Large intestine (tissue), 3 donors: Measurements from ENCODE around the gene GAB2. TPM values are rescaled to one million over a fixed set of nuclear protein-coding genes. Genes with fewer than 3 reads are reported as not detected.

Experiments
- DNase-seq, 2 donors: peaks; one replicate each; pipeline versions ENCODE4 v3.0.0 to v3.0.0-alpha.2; 2013
- H3K27ac ChIP-seq: one replicate; pipeline ENCODE4 v1.5.1; 2013; ENCODE audit warnings: low read length
- H3K27me3 ChIP-seq: 2 replicates; pipeline ENCODE4 v1.6.1; 2013; ENCODE audit warnings: low read length; ENCODE audit not compliant: control insufficient read depth, insufficient read depth
- H3K36me3 ChIP-seq: 2 replicates; pipeline ENCODE4 v1.6.1; 2013; ENCODE audit warnings: low read length; ENCODE audit not compliant: control insufficient read depth, insufficient read depth
- H3K4me1 ChIP-seq: one replicate; pipeline ENCODE4 v1.6.1; 2013; ENCODE audit warnings: low read length; ENCODE audit not compliant: control insufficient read depth, insufficient read depth
- H3K4me3 ChIP-seq: one replicate; pipeline ENCODE4 v1.5.1; 2013; ENCODE audit warnings: low read length
- H3K9me3 ChIP-seq: one replicate; pipeline ENCODE4 v1.6.1; 2013; ENCODE audit warnings: mild to moderate bottlenecking, low read depth, low read length, moderate library complexity; ENCODE audit not compliant: control insufficient read depth
- WGBS: methylation state at CpG from one replicate; pipeline ENCODE4 v1.1.5; 2013; ENCODE audit warnings: low lambda C conversion rate; ENCODE audit not compliant: insufficient coverage; 5-methylcytosine and 5-hydroxymethylcytosine counted together
- polyA plus RNA-seq: library from polyadenylated mRNA; unstranded; fragments of 120-200 nt; gene quantifications from one replicate; pipeline ENCODE4 v1.2.1, GENCODE V29; 2013

GAB2 gene
- polyA plus RNA-seq, 1 donor = 10.7 TPM

GRCh38 chr11:78402847-78403246 lies 14.8 kb downstream of the GAB2 start:
- Histone ChIP-seq H3K27me3 (no peaks in the 10 kb centered on the region), H3K27ac (no peak overlapping the region), H3K36me3 (no peaks in the 10 kb centered on the region), H3K4me1 (no peaks in the 10 kb centered on the region), H3K4me3 (no peak overlapping the region), H3K9me3 (no peaks in the 10 kb centered on the region)
- no CpG with 5 or more reads among the region's 3 CpGs for WGBS
- no peak for DNase-seq

GRCh38 chr11:78400702-78401101 lies 16.9 kb downstream of the GAB2 start:
- H3K4me3 ChIP-seq = no peak overlapping the region
- no peaks in the 10 kb centered on the region for H3K4me1 ChIP-seq
- H3K36me3 ChIP-seq = no peaks in the 10 kb centered on the region
- DNase-seq = no peak
- no peak overlapping the region for H3K27ac ChIP-seq
- no peaks in the 10 kb centered on the region for H3K27me3 ChIP-seq
- WGBS = no CpG with 5 or more reads among the region's 3 CpGs
- H3K9me3 ChIP-seq = no peaks in the 10 kb centered on the region

DNA sequence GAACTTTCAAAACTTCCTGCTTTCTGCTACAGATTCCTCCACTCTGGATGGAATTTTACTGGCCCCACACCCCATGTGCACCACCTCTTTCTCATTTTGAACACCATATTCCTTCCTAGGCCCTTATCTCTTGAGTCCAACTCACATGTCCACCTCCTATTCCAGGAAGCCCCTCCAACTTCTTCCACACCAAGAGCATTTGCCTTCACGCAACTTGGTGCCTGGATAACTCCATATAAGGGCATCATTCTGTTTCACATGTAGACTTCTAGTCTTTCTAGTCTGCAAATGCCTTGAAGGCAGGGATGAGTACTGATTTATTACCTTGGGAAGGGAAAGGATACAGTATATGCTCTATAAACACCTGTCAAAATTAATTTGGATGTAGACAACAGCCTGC lies 17.5 kb downstream of the GAB2 start:
- Histone ChIP-seq H3K27ac (no peak overlapping the region), H3K4me1 (no peaks in the 10 kb centered on the region), H3K4me3 (no peak overlapping the region), H3K9me3 (no peaks in the 10 kb centered on the region), H3K36me3 (no peaks in the 10 kb centered on the region), H3K27me3 (no peaks in the 10 kb centered on the region)
- no CpG with 5 or more reads among the region's 1 CpG for WGBS
- DNase-seq = no peak

DNA sequence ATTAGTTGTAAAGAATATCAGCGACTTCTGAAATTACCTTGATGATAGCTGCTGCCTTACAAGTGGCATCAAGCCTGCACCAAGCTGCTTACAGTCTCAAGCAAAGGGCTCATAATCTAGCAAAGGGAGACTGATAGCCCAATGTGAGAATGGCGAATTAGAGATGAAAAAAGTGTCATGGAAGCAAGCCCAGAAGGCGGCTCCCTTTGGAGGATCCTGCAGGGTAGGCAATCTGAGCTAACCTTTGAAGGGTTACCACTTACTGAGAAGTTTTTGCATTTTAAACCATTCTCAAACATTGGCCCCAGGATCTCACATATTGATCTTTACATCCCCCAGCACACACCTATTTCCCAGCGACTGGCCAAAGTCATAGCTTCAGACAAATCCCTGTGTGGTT lies 18.5 kb downstream of the GAB2 start:
- Histone ChIP-seq H3K4me1 (no peaks in the 10 kb centered on the region), H3K27ac (no peak overlapping the region), H3K9me3 (no peaks in the 10 kb centered on the region), H3K4me3 (no peak overlapping the region), H3K36me3 (no peaks in the 10 kb centered on the region), H3K27me3 (no peaks in the 10 kb centered on the region)
- DNase-seq = no peak
- WGBS = no CpG with 5 or more reads among the region's 4 CpGs

- Histone ChIP-seq H3K36me3 (no peaks in the 10 kb centered on the region), H3K4me1 (no peaks in the 10 kb centered on the region), H3K4me3 (no peak overlapping the region), H3K27me3 (no peaks in the 10 kb centered on the region), H3K9me3 (no peaks in the 10 kb centered on the region), H3K27ac (no peak overlapping the region)
- DNase-seq = no peak
- WGBS = 57% methylated on average over 1 of the region's 1 CpG
Measured at GRCh38 chr11:78398715-78399114, 18.9 kb downstream of the GAB2 start.

DNA sequence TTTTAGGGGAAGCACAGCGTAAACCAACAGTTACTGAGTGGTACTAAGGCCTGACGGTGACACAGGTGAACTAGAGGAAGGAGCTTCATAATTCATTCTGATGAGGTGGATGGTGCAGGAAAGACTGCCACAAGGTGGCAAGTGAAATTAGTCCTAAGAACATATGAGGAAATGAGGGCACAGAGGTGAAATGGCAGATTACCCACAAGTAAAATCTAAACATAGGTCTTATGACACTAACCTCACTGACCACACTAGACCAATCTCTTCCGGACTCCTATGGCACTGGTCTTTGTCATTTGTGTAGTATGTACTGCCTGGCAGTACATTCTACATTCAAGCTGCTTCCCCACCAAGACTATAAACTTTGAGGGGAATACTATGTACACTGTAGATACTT lies 20.2 kb downstream of the GAB2 start:
- DNase-seq = no peak
- Histone ChIP-seq H3K27ac (no peak overlapping the region), H3K27me3 (no peaks in the 10 kb centered on the region), H3K4me3 (no peak overlapping the region), H3K4me1 (no peaks in the 10 kb centered on the region), H3K9me3 (no peaks in the 10 kb centered on the region), H3K36me3 (no peaks in the 10 kb centered on the region)
- no CpG with 5 or more reads among the region's 3 CpGs for WGBS

DNA sequence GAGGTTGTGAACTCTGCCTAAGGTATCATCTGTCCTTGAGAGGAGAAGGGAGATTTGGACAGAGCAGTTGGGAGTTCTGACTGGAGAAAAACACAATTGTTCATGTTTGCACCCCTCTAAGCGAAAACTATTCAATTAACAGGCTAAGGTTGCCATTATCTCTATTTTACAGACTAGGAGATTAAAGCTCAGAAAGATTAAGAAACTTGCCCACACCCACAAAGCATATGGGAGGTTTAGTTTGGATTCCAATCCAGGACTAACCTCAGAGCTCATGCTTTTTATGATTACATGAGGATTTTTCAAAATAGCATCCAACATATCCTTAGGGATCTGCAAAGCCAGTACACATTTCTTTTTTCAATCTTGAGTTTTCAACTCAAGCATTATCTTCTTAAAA lies 22.0 kb downstream of the GAB2 start:
- Histone ChIP-seq H3K27ac (no peak overlapping the region), H3K4me3 (no peak overlapping the region), H3K27me3 (no peaks in the 10 kb centered on the region), H3K36me3 (no peaks in the 10 kb centered on the region), H3K9me3 (no peaks in the 10 kb centered on the region), H3K4me1 (no peaks in the 10 kb centered on the region)
- no peak for DNase-seq
- WGBS = 83% methylated on average over 1 of the region's 1 CpG

- H3K27me3 ChIP-seq = no peaks in the 10 kb centered on the region
- 0% methylated on average over 1 of the region's 2 CpGs for WGBS
- DNase-seq = peak; percentile 24 to 54
Measured at GRCh38 chr11:78392854-78393253, 24.8 kb downstream of the GAB2 start.

DNA sequence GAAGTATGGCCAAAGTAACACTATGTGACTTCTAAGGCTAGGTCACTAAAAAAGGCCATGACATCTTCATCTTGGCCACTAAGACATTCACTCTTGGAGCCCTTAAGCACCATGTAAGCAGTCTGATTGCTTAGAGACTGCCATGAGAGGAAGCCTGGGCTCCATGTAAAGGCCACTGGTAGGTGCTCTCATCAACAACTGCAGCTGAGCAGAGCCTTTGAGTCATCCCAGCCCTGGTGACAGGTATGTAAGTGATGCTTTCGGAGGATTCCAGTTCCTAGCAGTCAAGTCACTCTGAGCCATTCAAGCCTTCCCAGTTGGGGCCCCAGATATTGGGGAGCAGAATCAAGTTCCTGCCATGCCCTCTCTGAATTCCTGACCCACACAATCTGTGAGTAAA lies 26.2 kb downstream of the GAB2 start:
- no peaks in the 10 kb centered on the region for H3K27me3 ChIP-seq
- no peak overlapping the region for H3K27ac ChIP-seq
- no peaks in the 10 kb centered on the region for H3K9me3 ChIP-seq
- no CpG with 5 or more reads among the region's 1 CpG for WGBS
- H3K4me3 ChIP-seq = no peak overlapping the region
- DNase-seq = no peak
- no peaks in the 10 kb centered on the region for H3K4me1 ChIP-seq
- no peaks in the 10 kb centered on the region for H3K36me3 ChIP-seq

More at GRCh38 chr11:78392854-78393253, 24.8 kb downstream of the GAB2 start:
- H3K4me1 ChIP-seq = no peaks in the 10 kb centered on the region
- no peaks in the 10 kb centered on the region for H3K36me3 ChIP-seq
- H3K9me3 ChIP-seq = no peaks in the 10 kb centered on the region
- H3K4me3 ChIP-seq = no peak overlapping the region
- H3K27ac ChIP-seq = no peak overlapping the region

- no peak for DNase-seq
- Histone ChIP-seq H3K9me3 (no peaks in the 10 kb centered on the region), H3K27me3 (no peaks in the 10 kb centered on the region), H3K27ac (no peak overlapping the region), H3K4me1 (no peaks in the 10 kb centered on the region), H3K4me3 (no peak overlapping the region), H3K36me3 (no peaks in the 10 kb centered on the region)
- WGBS = no CpG with 5 or more reads among the region's 5 CpGs
Measured at GRCh38 chr11:78390809-78391208, 26.8 kb downstream of the GAB2 start.

- Histone ChIP-seq H3K4me1 (peaks cover 7% of the 10 kb centered on the region), H3K4me3 (no peak overlapping the region), H3K27me3 (no peaks in the 10 kb centered on the region), H3K36me3 (no peaks in the 10 kb centered on the region), H3K9me3 (peaks cover 2% of the 10 kb centered on the region), H3K27ac (no peak overlapping the region)
- DNase-seq = no peak
- 83% methylated on average over 1 of the region's 3 CpGs for WGBS
Measured at GRCh38 chr11:78386215-78386941, 31.2 kb downstream of the GAB2 start.
